ENCODE data around the gene FAIM.
A peak's percentile ranks its signal among the peaks of the same experiment; 100 is the strongest.

The FAIM gene

GRCh38 chr3:138601661-138602060 lies 6.9 kb upstream of the FAIM start:
- peak; percentile 72 to 90 (median 82) for DNase-seq

- peak; percentile 20 to 56 (median 52) for DNase-seq
Measured at GRCh38 chr3:138604106-138604595, 4.4 kb upstream of the FAIM start.

GRCh38 chr3:138609898-138610266 lies 1.3 kb downstream of the FAIM start:
- DNase-seq, result peak in 1 of 4 experiments; percentile 31

GRCh38 chr3:138615462-138615861 lies 6.9 kb downstream of the FAIM start:
- DNase-seq, result no peak

- DNase-seq, result no peak
Measured at GRCh38 chr3:138620431-138620830, 11.9 kb downstream of the FAIM start.

GRCh38 chr3:138624518-138624917 lies 15.9 kb downstream of the FAIM start:
- DNase-seq, result no peak

- no peak for DNase-seq
Measured at GRCh38 chr3:138625707-138626365, 17.3 kb downstream of the FAIM start.

GRCh38 chr3:138629526-138629925 lies 21.0 kb downstream of the FAIM start:
- DNase-seq, result no peak

- no peak for DNase-seq
Measured at GRCh38 chr3:138638641-138639040, 30.1 kb downstream of the FAIM start.

- no peak for DNase-seq
Measured at GRCh38 chr3:138640537-138640936, 32.0 kb downstream of the FAIM start.

GRCh38 chr3:138642226-138642926 lies 33.8 kb downstream of the FAIM start:
- DNase-seq, result no peak

GRCh38 chr3:138642927-138643253 lies 34.3 kb downstream of the FAIM start:
- no peak for DNase-seq

GRCh38 chr3:138646008-138646407 lies 37.4 kb downstream of the FAIM start:
- DNase-seq, result no peak

- DNase-seq, result no peak
Measured at GRCh38 chr3:138646513-138646912, 37.9 kb downstream of the FAIM start.

GRCh38 chr3:138649134-138649533 lies 40.6 kb downstream of the FAIM start:
- DNase-seq, result no peak

GRCh38 chr3:138653567-138653966 lies 45.0 kb downstream of the FAIM start:
- peak in 2 of 4 experiments; percentile 4 to 9 for DNase-seq

GRCh38 chr3:138657508-138657907 lies 48.9 kb downstream of the FAIM start:
- DNase-seq, result no peak

- no peak for DNase-seq
Measured at GRCh38 chr3:138668107-138668506, 59.5 kb downstream of the FAIM start.

GRCh38 chr3:138670407-138670806 lies 61.8 kb downstream of the FAIM start:
- DNase-seq, result no peak

- DNase-seq, result no peak
Measured at GRCh38 chr3:138673641-138674530, 65.3 kb downstream of the FAIM start.

GRCh38 chr3:138675393-138675792 lies 66.8 kb downstream of the FAIM start:
- DNase-seq, result peak in 2 of 4 experiments; percentile 10

- no peak for DNase-seq
Measured at GRCh38 chr3:138678086-138678485, 69.5 kb downstream of the FAIM start.

GRCh38 chr3:138678874-138679392 lies 70.4 kb downstream of the FAIM start:
- no peak for DNase-seq

All from suppressor macrophage (primary cell).